GM12878 (cell line): ENCODE measurements around the gene SETMAR. TPM values are rescaled to one million over a fixed set of nuclear protein-coding genes. Genes with fewer than 3 reads are reported as not detected.

Experiments
- ATAC-seq: fragments of 200-7000 bp; cut with Tn5 transposase; 3 replicates; pipeline ENCODE4 v1.9.1; 2020; ENCODE audit warnings: mild to moderate bottlenecking, moderate library complexity
- BruUV-seq: library from RNA; stranded (reverse); fragments of 400-500 nt; replicated peaks from 2 replicates; lab custom pipeline; 2021; lab: Mats Ljungman, UMichigan
- CTCF ChIA-PET: fragments of 300-600 bp; sonication (Branson Sonifier 250); formaldehyde crosslinking; extraction: SDS; loops from one replicate; lab custom pipeline; 2021; ENCODE audit warnings: inconsistent platforms; lab: Yijun Ruan, JAX
- POLR2A ChIA-PET: fragments of 350-600 bp; formaldehyde crosslinking; extraction: SDS; loops from one replicate; lab custom pipeline; 2021; ENCODE audit warnings: inconsistent platforms; lab: Charles Lee
- RAD21 ChIA-PET: fragments of 300-600 bp; sonication (Branson Sonifier 250); formaldehyde crosslinking; loops from one replicate; lab custom pipeline; 2023; ENCODE audit warnings: antibody characterized with exemption; ENCODE audit not compliant: unreplicated experiment; lab: Charles Lee
- SMC1A ChIA-PET: fragments of 300-600 bp; sonication (Branson Sonifier 250); formaldehyde crosslinking; loops from one replicate; lab custom pipeline; 2023; ENCODE audit not compliant: unreplicated experiment, uncharacterized antibody; lab: Charles Lee
- DNase-seq: peaks from one replicate; pipeline ENCODE4 v3.0.0-alpha.2; 2011; ENCODE audit warnings: low read depth, low spot score
- FAIRE-seq: peaks from 3 replicates; lab custom pipeline; 2011; peaks lifted over from hg19 to GRCh38; lab: Jason Lieb, UNC
- H2AFZ ChIP-seq: 2 replicates; pipeline ENCODE4 v1.6.0; 2011; ENCODE audit warnings: low read depth, low read length, control low read depth; ENCODE audit not compliant: control insufficient read depth
- H3K27ac ChIP-seq: 2 replicates; pipeline ENCODE4 v1.5.1; 2011; ENCODE audit warnings: control low read depth; ENCODE audit not compliant: control insufficient read depth, insufficient read depth
- H3K27me3 ChIP-seq, 2 experiments: replicated peaks in 1 of 2; 2 replicates each; pipeline versions ENCODE4 v1.6.0 to v1.6.1; 2011; ENCODE audit warnings: low read length in 1 of 2; ENCODE audit not compliant: control insufficient read depth in 2 of 2, insufficient read depth in 2 of 2
- H3K36me3 ChIP-seq, 2 experiments: 2 replicates each; pipeline ENCODE4 v1.5.1; 2011; ENCODE audit warnings: low read length in 1 of 2; ENCODE audit not compliant: control insufficient read depth in 2 of 2, insufficient read depth in 2 of 2
- H3K4me1 ChIP-seq: 2 replicates; pipeline ENCODE4 v1.6.1; 2011; ENCODE audit warnings: mild to moderate bottlenecking, low read length, moderate library complexity, mixed read lengths; ENCODE audit not compliant: control insufficient read depth, insufficient read depth
- H3K4me2 ChIP-seq: 2 replicates; pipeline ENCODE4 v1.6.0; 2011; ENCODE audit warnings: control low read depth; ENCODE audit not compliant: control insufficient read depth, insufficient read depth
- H3K4me3 ChIP-seq: fragments of 200-600 bp; sonication (generic); 2 replicates; pipeline ENCODE4 v1.5.1; 2016
- H3K79me2 ChIP-seq: 2 replicates; pipeline ENCODE4 v1.6.0; 2011; ENCODE audit warnings: low read length; ENCODE audit not compliant: control insufficient read depth, insufficient read depth
- H3K9ac ChIP-seq: 2 replicates; pipeline ENCODE4 v1.8.0; 2011; ENCODE audit warnings: low read length, control low read depth, mixed read lengths; ENCODE audit not compliant: control insufficient read depth, insufficient read depth
- H3K9me3 ChIP-seq: replicated peaks from 3 replicates; pipeline ENCODE4 v1.5.1; 2011; ENCODE audit warnings: mild to moderate bottlenecking, low read length; ENCODE audit not compliant: control insufficient read depth, insufficient read depth
- H4K20me1 ChIP-seq: 2 replicates; pipeline ENCODE4 v1.6.0; 2011; ENCODE audit not compliant: control insufficient read depth, insufficient read depth
- DPF2 ChIP-seq: fragments of 450-650 bp; IDR thresholded peaks from 2 replicates; pipeline ENCODE4 v1.6.1; 2017; ENCODE audit warnings: mild to moderate bottlenecking
- HDAC6 ChIP-seq: fragments of 200-600 bp; sonication (generic); IDR thresholded peaks from one replicate; pipeline ENCODE4 v1.8.0; 2017; ENCODE audit warnings: antibody characterized with exemption; ENCODE audit not compliant: unreplicated experiment
- NR2C1 ChIP-seq: fragments of 450-650 bp; IDR thresholded peaks from 2 replicates; pipeline ENCODE4 v1.6.1; 2017; ENCODE audit warnings: antibody characterized with exemption, mild to moderate bottlenecking, moderate library complexity
- RFX5 ChIP-seq: IDR thresholded peaks from 2 replicates; pipeline ENCODE4 v1.6.1; 2011; ENCODE audit warnings: low read depth, low read length, improper control_type of control experiment
- RUNX3 ChIP-seq: IDR thresholded peaks from 2 replicates; pipeline ENCODE4 v1.6.1; 2012; ENCODE audit warnings: low read length, inconsistent platforms
- SMC3 ChIP-seq: IDR thresholded peaks from 2 replicates; pipeline ENCODE4 v1.6.1; 2011; ENCODE audit warnings: low read length, improper control_type of control experiment, borderline replicate concordance
- SREBF1 ChIP-seq: IDR thresholded peaks from 2 replicates; pipeline ENCODE4 v1.6.1; 2012; ENCODE audit warnings: mild to moderate bottlenecking, low read length
- YBX1 ChIP-seq: fragments of 450-650 bp; IDR thresholded peaks from 2 replicates; pipeline ENCODE4 v1.6.1; 2016; ENCODE audit warnings: antibody characterized with exemption
- ZNF217 ChIP-seq: fragments of 450-650 bp; IDR thresholded peaks from 2 replicates; pipeline ENCODE4 v1.6.1; 2017; ENCODE audit warnings: antibody characterized with exemption, mild to moderate bottlenecking
- ZNF274 ChIP-seq: IDR thresholded peaks from one replicate; pipeline ENCODE4 v1.8.0; 2011; ENCODE audit not compliant: insufficient read length, insufficient read depth
- ZNF384 ChIP-seq: IDR thresholded peaks from 2 replicates; pipeline ENCODE4 v1.6.1; 2012; ENCODE audit warnings: low read depth, mild to moderate bottlenecking, low read length, improper control_type of control experiment, borderline replicate concordance
- WGBS: methylation state at CpG from one replicate; pipeline ENCODE4 v1.1.6; 2016; ENCODE audit warnings: low lambda C conversion rate; ENCODE audit not compliant: insufficient replicate concordance, insufficient coverage; ENCODE audit errors: missing lambda C conversion rate; 5-methylcytosine and 5-hydroxymethylcytosine counted together
- in situ Hi-C: fragments of 300-500 bp; cut with MboI; formaldehyde crosslinking; loops from 9 replicates; pipeline ENCODE4 v1.14.3; 2018; ENCODE audit warnings: mixed read lengths
- intact Hi-C: fragments of 100-400 bp; cut with micrococcal nuclease; formaldehyde crosslinking; loops from one replicate; pipeline ENCODE4 v1.14.2; 2022; ENCODE audit not compliant: unreplicated experiment
- polyA plus RNA-seq, 11 experiments: library from polyadenylated mRNA; depleted of rRNA in 4 of 11; unstranded in 6 of 11; stranded (reverse) in 5 of 11; fragments of >200 nt; fragmentation: Nextera tagmentation in 4 of 11; fragmentation: Illumina TruSeq in 1 of 11; extraction: Ambion mirVana in 4 of 11; extraction: Trizol in 1 of 11; gene quantifications; 1 replicate in 1 of 11; 2 replicates in 10 of 11; pipeline versions ENCODE4 v1.2.1 to v1.2.3, GENCODE V29; 2011 to 2016; ENCODE audit warnings: inconsistent platforms in 2 of 11, missing spikeins in 2 of 11, low read depth in 1 of 11
- total RNA-seq, 4 experiments: library from RNA; depleted of rRNA in 3 of 4; stranded (reverse); fragments of >200 nt in 3 of 4; fragmentation: Illumina TruSeq in 1 of 4; extraction: Trizol in 1 of 4; gene quantifications; 2 replicates each; pipeline versions ENCODE4 v1.2.1 to v1.2.3, GENCODE V29; 2013 to 2021
- TF ChIP-seq, protein P1 (sequence below): fragments of 150-350 bp; IDR thresholded peaks from 2 replicates; pipeline ENCODE4 v1.6.1; 2014; ENCODE audit warnings: mild to moderate bottlenecking, low read depth, low read length

The SETMAR gene
- total and polyA plus RNA-seq, 10 of the 15 experiments (the other 5 are each of a cell fraction or from before 2014, with no cell fraction given) = 7.1 to 25.1 (median 20.3) TPM

DNA sequence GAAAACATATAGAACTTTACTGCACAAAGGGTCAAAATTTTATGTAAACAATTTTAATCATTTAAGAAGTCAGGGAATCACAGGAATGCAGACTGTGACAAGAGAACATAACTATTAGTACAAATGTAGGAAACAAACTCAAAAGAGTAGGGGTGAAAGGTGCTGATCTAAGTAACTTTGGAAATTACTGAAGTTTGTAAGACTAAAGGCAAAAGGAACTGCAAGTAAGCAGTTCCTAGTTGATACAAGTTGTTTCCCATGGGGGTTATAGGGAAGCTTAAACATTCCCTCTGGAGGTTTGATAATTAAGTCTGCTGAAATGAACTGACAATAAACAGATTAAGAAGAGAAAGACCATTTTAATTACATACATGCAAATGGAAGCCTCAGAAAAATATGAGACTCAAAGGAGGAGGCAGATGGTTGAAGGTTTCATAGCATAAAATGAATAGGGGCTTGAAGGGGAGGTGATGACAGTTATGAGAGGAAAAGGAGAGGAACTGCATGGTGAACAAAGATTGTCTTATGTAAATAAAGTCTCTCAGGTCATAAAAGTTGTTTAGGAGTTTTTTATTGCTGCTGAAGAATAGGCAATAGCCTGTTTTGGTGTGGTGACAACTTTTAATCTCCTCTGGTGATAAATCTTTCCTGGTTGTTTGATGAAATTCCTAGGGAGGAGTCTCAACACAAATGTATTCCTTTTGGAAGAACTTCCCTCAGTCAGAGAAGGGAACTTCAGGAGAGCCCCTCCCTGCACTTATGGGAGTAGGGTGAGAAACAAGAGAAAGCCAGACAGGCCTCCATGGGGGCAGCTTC, 17.1 kb downstream of the SETMAR start:
- no peak overlapping the region for H3K4me2 ChIP-seq
- intact Hi-C loops = no loop called here
- H3K79me2 ChIP-seq = no peaks in the 10 kb centered on the region
- no peak for FAIRE-seq
- DNase-seq = no peak
- POLR2A ChIA-PET = no interaction called here
- H3K27me3 ChIP-seq = no peaks in the 10 kb centered on the region
- TF ChIP-seq RUNX3 (no peak), SMC3 (no peak)
- TF ChIP-seq, all 136 proteins: peak for 0
- Histone ChIP-seq H3K9ac (no peak overlapping the region), H3K4me3 (no peak overlapping the region), H3K27ac (no peak overlapping the region), H3K4me1 (no peaks in the 10 kb centered on the region), H3K36me3 (no peaks in the 10 kb centered on the region), H3K9me3 (no peaks in the 10 kb centered on the region), H2AFZ (no peak overlapping the region), H4K20me1 (no peaks in the 10 kb centered on the region)
- RAD21 ChIA-PET = no interaction called here
- in situ Hi-C loops = no loop called here
- ATAC-seq = no peak
- no TSS peak for BruUV-seq
- SMC1A ChIA-PET = interaction anchor here (0.5 to 1.8 kb wide), 2 partner anchors 14 to 391 kb away, joined by 3 to 5 read pairs; no protein-coding TSS in a partner anchor
- CTCF ChIA-PET = interaction anchor here (0.6 to 1.1 kb wide), 2 partner anchors 12 to 30 kb away, joined by 3 read pairs; no protein-coding TSS in a partner anchor

DNA sequence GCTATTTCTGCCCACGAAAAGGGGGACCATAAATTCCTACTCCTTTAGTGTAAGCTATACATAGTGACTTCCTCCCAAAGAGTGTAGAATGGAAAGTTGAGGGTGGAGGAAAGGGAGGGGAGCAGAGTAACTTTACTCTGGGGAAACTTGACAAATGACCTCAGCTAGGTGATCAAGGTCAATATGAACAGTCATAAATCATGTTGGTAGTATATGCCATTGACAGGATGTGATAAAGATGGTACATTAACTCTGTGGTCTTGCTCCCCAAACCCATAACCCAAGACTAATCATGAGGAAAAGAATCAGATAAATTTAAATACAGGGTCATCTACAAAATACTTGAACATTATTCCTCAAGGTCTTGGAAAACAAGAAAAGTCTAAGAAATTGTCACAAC, 18.6 kb downstream of the SETMAR start:
- RAD21 ChIA-PET = no interaction called here
- DNase-seq (no peak), FAIRE-seq (no peak), ATAC-seq (no peak)
- Histone ChIP-seq H3K4me1 (no peaks in the 10 kb centered on the region), H2AFZ (no peak overlapping the region), H3K27ac (no peak overlapping the region), H3K79me2 (no peaks in the 10 kb centered on the region), H3K9me3 (no peaks in the 10 kb centered on the region), H3K36me3 (no peaks in the 10 kb centered on the region), H4K20me1 (no peaks in the 10 kb centered on the region), H3K9ac (no peak overlapping the region), H3K4me3 (no peak overlapping the region), H3K4me2 (no peak overlapping the region), H3K27me3 (no peaks in the 10 kb centered on the region)
- BruUV-seq = no TSS peak
- 78% methylated on average over 1 of the region's 1 CpG for WGBS
- SMC1A ChIA-PET = interaction anchor here (0.9 kb wide), 1 partner anchor 312 kb away, joined by 3 read pairs; no protein-coding TSS in a partner anchor
- in situ Hi-C loops = no loop called here
- intact Hi-C loops = no loop called here
- POLR2A ChIA-PET = interaction anchor here (0.6 kb wide), 1 partner anchor 176 kb away, joined by 6 read pairs; no protein-coding TSS in a partner anchor
- TF ChIP-seq YBX1 (no peak), ZNF217 (no peak), ZNF384 (no peak), NR2C1 (no peak), DPF2 (no peak), HDAC6 (no peak), SREBF1 (no peak), ZNF274 (no peak), RFX5 (no peak)
- TF ChIP-seq, protein P1, sequence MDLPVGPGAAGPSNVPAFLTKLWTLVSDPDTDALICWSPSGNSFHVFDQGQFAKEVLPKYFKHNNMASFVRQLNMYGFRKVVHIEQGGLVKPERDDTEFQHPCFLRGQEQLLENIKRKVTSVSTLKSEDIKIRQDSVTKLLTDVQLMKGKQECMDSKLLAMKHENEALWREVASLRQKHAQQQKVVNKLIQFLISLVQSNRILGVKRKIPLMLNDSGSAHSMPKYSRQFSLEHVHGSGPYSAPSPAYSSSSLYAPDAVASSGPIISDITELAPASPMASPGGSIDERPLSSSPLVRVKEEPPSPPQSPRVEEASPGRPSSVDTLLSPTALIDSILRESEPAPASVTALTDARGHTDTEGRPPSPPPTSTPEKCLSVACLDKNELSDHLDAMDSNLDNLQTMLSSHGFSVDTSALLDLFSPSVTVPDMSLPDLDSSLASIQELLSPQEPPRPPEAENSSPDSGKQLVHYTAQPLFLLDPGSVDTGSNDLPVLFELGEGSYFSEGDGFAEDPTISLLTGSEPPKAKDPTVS = no peak
- CTCF ChIA-PET = no interaction called here
